Astrocyte (in vitro differentiated cells and primary cell): ENCODE measurements around the gene RELN. TPM values are rescaled to one million over a fixed set of nuclear protein-coding genes. Genes with fewer than 3 reads are reported as not detected.

ENCODE experiments used
- DNase-seq: peaks from one replicate; pipeline ENCODE4 v3.0.0-alpha.2; 2010; ENCODE audit warnings: low read depth
- FAIRE-seq: peaks from 2 replicates; lab custom pipeline; 2011; peaks lifted over from hg19 to GRCh38; lab: Jason Lieb, UNC
- H2AFZ ChIP-seq: 2 replicates; pipeline ENCODE4 v1.6.0; 2012; ENCODE audit warnings: low read depth, low read length, inconsistent platforms
- H3K27ac ChIP-seq: 2 replicates; pipeline ENCODE4 v1.5.1; 2011; ENCODE audit warnings: low read depth, low read length, inconsistent platforms
- H3K27me3 ChIP-seq: 2 replicates; pipeline ENCODE4 v1.6.0; 2011; ENCODE audit warnings: low read length, inconsistent platforms; ENCODE audit not compliant: insufficient read depth
- H3K36me3 ChIP-seq: 2 replicates; pipeline ENCODE4 v1.5.1; 2011; ENCODE audit warnings: low read length, inconsistent platforms; ENCODE audit not compliant: insufficient read depth
- H3K4me1 ChIP-seq: 2 replicates; pipeline ENCODE4 v1.5.1; 2011; ENCODE audit warnings: low read length, inconsistent platforms; ENCODE audit not compliant: insufficient read depth
- H3K4me2 ChIP-seq: 2 replicates; pipeline ENCODE4 v1.6.0; 2012; ENCODE audit warnings: low read length, inconsistent platforms
- H3K4me3 ChIP-seq: 2 replicates; pipeline ENCODE4 v1.5.1; 2011; ENCODE audit warnings: low read depth, mild to moderate bottlenecking, low read length, inconsistent platforms; ENCODE audit not compliant: insufficient read depth
- H3K79me2 ChIP-seq: 2 replicates; pipeline ENCODE4 v1.6.0; 2012; ENCODE audit warnings: mild to moderate bottlenecking, low read length, inconsistent platforms; ENCODE audit not compliant: insufficient read depth
- H3K9ac ChIP-seq: 2 replicates; pipeline ENCODE4 v1.6.0; 2012; ENCODE audit warnings: mild to moderate bottlenecking, low read length, inconsistent platforms
- H3K9me3 ChIP-seq: 2 replicates; pipeline ENCODE4 v1.5.1; 2012; ENCODE audit warnings: low read depth, mild to moderate bottlenecking, low read length, inconsistent platforms; ENCODE audit not compliant: insufficient read depth
- H4K20me1 ChIP-seq: 2 replicates; pipeline ENCODE4 v1.6.0; 2012; ENCODE audit warnings: low read length, inconsistent platforms; ENCODE audit not compliant: insufficient read depth
- H3K27ac Mint-ChIP-seq: one replicate; pipeline ENCODE4 v1.8.0; 2021; ENCODE audit warnings: mild to moderate bottlenecking, mixed read lengths; ENCODE audit not compliant: unreplicated experiment
- H3K27me3 Mint-ChIP-seq: one replicate; pipeline ENCODE4 v1.8.0; 2021; ENCODE audit warnings: low read depth, mixed read lengths; ENCODE audit not compliant: unreplicated experiment
- H3K36me3 Mint-ChIP-seq: one replicate; pipeline ENCODE4 v1.8.0; 2021; ENCODE audit warnings: low read depth, mixed read lengths; ENCODE audit not compliant: unreplicated experiment
- H3K4me1 Mint-ChIP-seq: one replicate; pipeline ENCODE4 v1.8.0; 2021; ENCODE audit warnings: low read depth, mixed read lengths; ENCODE audit not compliant: unreplicated experiment
- H3K4me3 Mint-ChIP-seq: one replicate; pipeline ENCODE4 v1.8.0; 2021; ENCODE audit warnings: mild to moderate bottlenecking, moderate library complexity, mixed read lengths; ENCODE audit not compliant: unreplicated experiment
- H3K9me3 Mint-ChIP-seq: one replicate; pipeline ENCODE4 v1.8.0; 2021; ENCODE audit warnings: mild to moderate bottlenecking, mixed read lengths; ENCODE audit not compliant: unreplicated experiment
- EZH2 ChIP-seq: IDR thresholded peaks from 2 replicates; pipeline ENCODE4 v1.6.1; 2012; ENCODE audit warnings: mild to moderate bottlenecking, low read length, inconsistent platforms; ENCODE audit not compliant: insufficient read depth
- total RNA-seq: library from RNA; stranded (reverse); gene quantifications from 2 replicates; pipeline ENCODE4 v1.2.1, GENCODE V29; 2021
- TF ChIP-seq, protein P1 (sequence below): IDR thresholded peaks from 2 replicates; pipeline ENCODE4 v1.5.1; 2011; ENCODE audit warnings: low read depth, mild to moderate bottlenecking, inconsistent platforms, low read length, moderate library complexity; ENCODE audit not compliant: insufficient read depth

Gene RELN
- total RNA-seq, 1 donor from 2014 or later, result 0.98 TPM

DNA sequence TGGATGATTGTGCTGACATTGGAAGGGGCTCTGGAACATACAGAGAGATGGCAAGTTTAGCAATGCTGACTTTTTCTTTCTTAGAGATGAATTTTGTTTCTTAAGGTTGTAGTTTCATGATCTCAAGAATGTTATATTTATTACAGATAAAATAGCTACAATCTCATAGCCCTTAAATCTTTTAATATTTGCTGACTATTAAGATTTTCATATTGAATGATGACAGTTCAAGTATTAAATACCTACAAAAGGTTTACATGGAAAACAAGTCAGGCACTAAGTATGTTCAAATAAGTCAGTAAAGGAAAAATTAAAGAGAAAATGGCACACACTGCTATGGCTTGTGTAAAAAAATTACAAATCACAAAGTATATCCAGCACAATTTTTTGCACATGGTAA, 291.4 kb downstream of the RELN start:
- no peak overlapping the region for H3K27ac ChIP-seq
- H3K4me1 ChIP-seq, result no peaks in the 10 kb centered on the region
- no peaks in the 10 kb centered on the region for H3K9me3 ChIP-seq
- H3K4me3 Mint-ChIP-seq, result no peak overlapping the region
- no peak for DNase-seq
- no peak overlapping the region for H3K4me3 ChIP-seq
- peaks cover 2% of the 10 kb centered on the region for H3K27me3 Mint-ChIP-seq
- no peaks in the 10 kb centered on the region for H3K4me1 Mint-ChIP-seq
- H3K27ac Mint-ChIP-seq, result no peak overlapping the region
- TF ChIP-seq, protein P1, sequence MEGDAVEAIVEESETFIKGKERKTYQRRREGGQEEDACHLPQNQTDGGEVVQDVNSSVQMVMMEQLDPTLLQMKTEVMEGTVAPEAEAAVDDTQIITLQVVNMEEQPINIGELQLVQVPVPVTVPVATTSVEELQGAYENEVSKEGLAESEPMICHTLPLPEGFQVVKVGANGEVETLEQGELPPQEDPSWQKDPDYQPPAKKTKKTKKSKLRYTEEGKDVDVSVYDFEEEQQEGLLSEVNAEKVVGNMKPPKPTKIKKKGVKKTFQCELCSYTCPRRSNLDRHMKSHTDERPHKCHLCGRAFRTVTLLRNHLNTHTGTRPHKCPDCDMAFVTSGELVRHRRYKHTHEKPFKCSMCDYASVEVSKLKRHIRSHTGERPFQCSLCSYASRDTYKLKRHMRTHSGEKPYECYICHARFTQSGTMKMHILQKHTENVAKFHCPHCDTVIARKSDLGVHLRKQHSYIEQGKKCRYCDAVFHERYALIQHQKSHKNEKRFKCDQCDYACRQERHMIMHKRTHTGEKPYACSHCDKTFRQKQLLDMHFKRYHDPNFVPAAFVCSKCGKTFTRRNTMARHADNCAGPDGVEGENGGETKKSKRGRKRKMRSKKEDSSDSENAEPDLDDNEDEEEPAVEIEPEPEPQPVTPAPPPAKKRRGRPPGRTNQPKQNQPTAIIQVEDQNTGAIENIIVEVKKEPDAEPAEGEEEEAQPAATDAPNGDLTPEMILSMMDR, result no peak
- no peak for TF ChIP-seq EZH2
- no peaks in the 10 kb centered on the region for H4K20me1 ChIP-seq
- no peak overlapping the region for H3K4me2 ChIP-seq
- no peak overlapping the region for H3K9ac ChIP-seq
- H3K9me3 Mint-ChIP-seq, result peaks cover 3% of the 10 kb centered on the region
- no peaks in the 10 kb centered on the region for H3K79me2 ChIP-seq
- no peaks in the 10 kb centered on the region for H3K27me3 ChIP-seq
- no peak for FAIRE-seq
- no peak overlapping the region for H2AFZ ChIP-seq
- no peaks in the 10 kb centered on the region for H3K36me3 ChIP-seq
- H3K36me3 Mint-ChIP-seq, result no peaks in the 10 kb centered on the region

DNA sequence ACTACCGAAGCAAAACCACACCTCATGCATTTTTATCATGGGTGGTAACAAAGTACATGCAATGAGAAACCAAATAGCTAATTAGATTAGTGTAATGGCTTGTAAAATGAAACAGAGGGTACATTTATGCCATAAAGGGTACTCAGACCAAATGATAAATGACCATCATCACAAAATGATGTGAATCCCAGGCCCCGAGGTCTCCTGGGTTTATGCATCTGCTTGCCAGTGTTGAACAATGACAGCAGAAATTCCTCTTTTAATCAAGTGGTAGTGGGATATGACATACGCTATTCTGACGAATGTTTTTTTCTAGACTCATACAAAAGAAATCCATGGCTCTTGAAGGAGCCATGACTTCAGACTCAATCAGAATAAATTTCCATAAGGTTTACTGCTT, 293.9 kb downstream of the RELN start:
- Mint-ChIP-seq H3K36me3 (no peaks in the 10 kb centered on the region), H3K4me3 (no peak overlapping the region), H3K9me3 (peaks cover 3% of the 10 kb centered on the region), H3K27ac (no peak overlapping the region), H3K4me1 (no peaks in the 10 kb centered on the region), H3K27me3 (peaks cover 2% of the 10 kb centered on the region)
- no peaks in the 10 kb centered on the region for H3K9me3 ChIP-seq
- no peak overlapping the region for H3K4me2 ChIP-seq
- H3K9ac ChIP-seq, result no peak overlapping the region
- no peak for TF ChIP-seq EZH2
- TF ChIP-seq, protein P1, result no peak
- H3K79me2 ChIP-seq, result no peaks in the 10 kb centered on the region
- no peaks in the 10 kb centered on the region for H3K27me3 ChIP-seq
- no peaks in the 10 kb centered on the region for H3K36me3 ChIP-seq
- DNase-seq, result no peak
- no peak overlapping the region for H3K4me3 ChIP-seq
- no peak for FAIRE-seq
- no peak overlapping the region for H2AFZ ChIP-seq
- H3K27ac ChIP-seq, result no peak overlapping the region
- no peaks in the 10 kb centered on the region for H3K4me1 ChIP-seq
- no peaks in the 10 kb centered on the region for H4K20me1 ChIP-seq

DNA sequence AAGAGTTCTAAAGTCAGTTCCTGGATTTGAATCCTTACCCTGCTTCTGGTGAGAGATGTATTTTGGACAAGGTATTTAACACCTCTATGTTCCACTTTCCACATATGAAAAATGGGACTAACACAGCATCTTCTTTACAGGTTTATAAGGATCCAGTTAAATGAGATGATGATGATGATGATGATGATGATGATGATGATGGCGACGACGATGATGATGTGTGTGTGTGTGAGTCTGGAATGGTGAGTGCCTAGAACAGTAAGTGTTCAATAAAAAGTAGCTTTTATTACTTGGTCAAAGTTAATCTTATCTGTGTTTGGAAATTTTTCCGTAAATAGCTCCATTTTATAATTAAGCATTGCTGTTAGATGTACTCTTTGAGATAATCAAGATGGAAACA, 295.2 kb downstream of the RELN start:
- Histone ChIP-seq H3K27me3 (no peaks in the 10 kb centered on the region), H3K9ac (no peak overlapping the region), H3K4me3 (no peak overlapping the region), H4K20me1 (no peaks in the 10 kb centered on the region), H3K4me1 (no peaks in the 10 kb centered on the region), H3K4me2 (no peak overlapping the region), H3K27ac (no peak overlapping the region), H2AFZ (no peak overlapping the region), H3K79me2 (no peaks in the 10 kb centered on the region), H3K36me3 (no peaks in the 10 kb centered on the region), H3K9me3 (no peaks in the 10 kb centered on the region)
- Mint-ChIP-seq H3K4me1 (no peaks in the 10 kb centered on the region), H3K27me3 (peaks cover 2% of the 10 kb centered on the region), H3K36me3 (no peaks in the 10 kb centered on the region), H3K27ac (no peak overlapping the region), H3K4me3 (no peak overlapping the region), H3K9me3 (peaks cover 3% of the 10 kb centered on the region)
- no peak for FAIRE-seq
- no peak for TF ChIP-seq EZH2
- TF ChIP-seq, protein P1, result no peak
- no peak for DNase-seq
